Renal cortex interstitium (tissue), 11 donors: ENCODE data around the gene ABI3BP. TPM values are rescaled to one million over a fixed set of nuclear protein-coding genes. Genes with fewer than 3 reads are reported as not detected.
A peak's percentile ranks its signal among the peaks of the same experiment; 100 is the strongest.

Experiments
- DNase-seq, 11 donors: peaks; one replicate each; pipeline ENCODE4 v3.0.0-alpha.2; 2013; ENCODE audit warnings: low read depth in 9 of 11, low spot score in 4 of 11; ENCODE audit errors: extremely low read depth in 1 of 11
- polyA plus RNA-seq, 3 donors: library from polyadenylated mRNA; unstranded; fragments of 120-200 nt; gene quantifications; one replicate each; pipeline ENCODE4 v1.2.1, GENCODE V29; 2013; ENCODE audit not compliant: insufficient read length in 3 of 3

The ABI3BP gene
- polyA plus RNA-seq, 3 donors: 12.5 to 22.0 (median 16.3) TPM

DNA sequence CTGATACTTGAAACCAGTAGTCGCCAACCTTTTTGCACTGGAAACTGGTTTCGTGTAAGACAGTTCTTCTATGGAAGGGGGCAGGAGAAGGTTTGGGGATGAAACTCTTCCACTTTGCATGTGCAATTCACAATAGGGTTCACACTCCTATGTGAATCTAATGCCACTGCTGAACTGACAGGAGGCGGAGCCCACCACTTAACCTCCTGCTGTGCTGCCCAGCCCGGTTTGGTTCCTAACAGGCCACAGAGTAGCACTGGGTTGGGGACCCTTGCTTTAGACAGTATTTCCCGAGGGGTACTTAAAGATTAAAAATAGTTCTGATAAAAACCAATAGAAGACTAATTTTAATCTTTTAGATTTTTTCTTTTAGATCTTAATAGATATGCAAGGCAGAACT, 272.8 kb downstream of the ABI3BP start:
- no peak for DNase-seq

DNA sequence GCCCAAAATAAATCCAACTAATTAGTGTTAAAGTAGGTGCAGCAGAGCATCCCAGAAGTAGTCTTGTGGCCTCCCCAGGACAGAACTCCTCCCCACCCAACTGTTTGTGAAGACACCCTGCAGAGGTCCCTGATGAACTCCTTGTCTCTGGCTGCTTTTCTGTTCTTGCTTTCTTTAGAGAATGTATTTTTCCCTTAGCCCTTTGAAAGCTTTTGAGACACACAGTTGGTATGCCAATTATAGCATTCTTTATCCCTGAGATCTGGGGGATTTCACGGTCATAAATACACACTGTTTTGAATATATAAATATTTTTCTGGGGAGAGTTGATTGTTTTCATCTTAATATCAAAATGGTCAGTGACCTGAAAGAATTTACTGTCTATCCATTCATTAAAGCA, 274.1 kb downstream of the ABI3BP start:
- no peak for DNase-seq

DNA sequence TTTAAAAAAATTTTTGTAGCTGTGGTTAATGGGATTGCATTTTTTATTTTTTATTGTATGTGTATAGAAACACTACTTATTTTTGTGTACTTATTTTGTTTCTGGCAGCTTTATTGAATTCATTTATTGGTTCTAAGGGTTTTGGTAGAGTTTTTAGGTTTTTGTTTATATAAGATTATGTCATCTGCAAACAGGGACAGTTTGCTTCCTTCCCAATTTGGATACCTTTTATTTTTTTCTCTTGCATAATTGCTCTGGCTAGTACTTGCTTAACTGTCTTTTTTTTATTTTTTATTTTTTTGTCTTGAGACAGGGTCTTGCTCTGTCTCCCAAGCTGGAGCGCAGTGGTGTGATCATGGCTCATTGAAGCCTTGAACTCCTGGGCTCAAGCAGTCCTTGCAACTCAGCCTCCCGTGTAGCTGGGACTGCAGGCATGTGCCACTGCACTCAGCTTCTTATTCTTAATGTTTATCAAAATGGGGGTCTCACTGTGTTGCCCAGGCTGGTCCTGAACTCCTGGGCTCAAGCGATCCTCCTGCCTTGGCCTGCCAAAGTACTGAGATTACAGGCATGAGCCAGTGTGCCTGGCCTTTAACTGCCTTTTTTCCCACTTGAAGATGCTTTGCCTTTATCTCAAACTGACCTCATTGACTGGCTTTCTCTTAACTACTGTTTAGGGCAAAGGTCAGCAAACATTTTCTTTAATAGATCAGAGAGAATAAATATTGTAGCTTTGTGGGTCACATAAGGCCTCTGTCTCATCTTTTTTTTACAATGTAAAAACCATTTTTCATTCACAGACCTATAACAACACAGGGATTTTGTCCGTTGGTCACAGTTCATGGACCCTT, 275.4 kb downstream of the ABI3BP start:
- no peak for DNase-seq

DNA sequence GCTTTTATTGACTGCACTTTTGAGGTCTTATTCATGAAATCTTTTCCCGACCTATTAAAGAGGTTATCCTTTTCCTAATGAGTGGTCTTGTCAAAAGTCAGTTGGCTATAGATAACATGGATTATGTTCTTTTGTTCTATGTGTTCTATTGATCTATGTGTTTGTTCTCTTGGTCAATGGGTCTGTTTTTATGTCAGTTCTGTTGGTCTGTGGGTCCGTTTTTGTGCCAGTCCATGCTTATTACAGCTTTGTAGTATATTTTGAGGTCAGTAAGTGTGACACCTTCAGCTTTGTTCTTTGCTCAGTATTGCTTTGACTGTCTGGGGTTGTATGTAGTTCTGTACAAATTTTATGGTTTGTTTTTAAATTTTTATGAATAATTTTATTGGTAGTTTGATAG, 276.2 kb downstream of the ABI3BP start:
- DNase-seq: no peak

DNA sequence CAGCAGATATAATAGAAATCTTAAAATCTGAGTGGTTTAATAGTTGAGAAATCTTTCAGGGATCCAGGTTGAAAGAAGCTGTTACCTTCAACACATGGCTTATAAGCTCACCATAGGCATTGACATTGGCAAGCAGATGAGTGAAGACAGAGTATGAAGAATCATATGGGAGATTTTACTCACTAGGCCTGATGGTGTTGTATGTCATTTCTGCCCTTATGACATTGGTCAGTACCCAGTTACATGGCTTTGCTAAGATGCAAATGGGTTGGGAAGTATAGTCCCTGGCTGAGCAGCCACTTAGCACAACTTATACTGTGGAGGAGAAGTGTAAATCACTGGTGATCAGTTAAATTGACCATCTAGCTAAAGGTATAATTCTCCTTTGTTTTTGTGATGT, 278.0 kb downstream of the ABI3BP start:
- no peak for DNase-seq

DNA sequence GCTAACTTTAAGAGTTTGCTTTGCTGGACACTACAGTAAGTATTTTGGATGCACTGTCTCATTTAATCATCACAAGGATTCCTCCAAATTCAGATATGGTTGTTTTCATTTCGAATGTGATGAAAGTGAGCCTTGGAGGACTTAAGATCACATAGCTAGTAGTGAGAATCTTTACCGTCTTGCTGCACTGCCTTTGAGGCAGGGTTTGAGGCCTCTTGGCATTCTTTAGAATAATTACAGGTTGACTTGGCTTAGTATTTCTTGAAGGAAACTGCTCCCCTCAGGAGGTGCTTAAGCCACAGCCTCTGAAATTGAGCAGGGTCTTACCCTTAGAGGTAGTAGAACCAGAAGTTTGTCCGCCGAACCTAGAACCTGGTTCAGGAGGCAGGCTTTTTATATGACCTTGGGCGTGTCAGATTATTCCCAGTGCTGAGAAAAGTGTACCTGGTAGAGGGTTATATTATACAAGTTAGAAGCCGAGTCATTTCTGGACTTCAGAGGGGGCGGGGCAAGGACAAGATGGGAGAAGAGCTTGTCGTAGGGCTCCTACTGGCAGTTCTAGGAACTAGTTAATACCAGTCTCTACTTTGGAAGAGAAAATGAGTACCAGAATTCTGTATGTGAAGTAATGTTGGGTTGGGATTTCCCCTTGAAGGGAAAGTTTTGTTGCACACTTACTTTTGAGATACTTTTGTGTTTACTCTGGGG, 282.8 kb downstream of the ABI3BP start:
- DNase-seq: peak in 7 of 11 donors; percentile 3 to 37 (median 7)

DNA sequence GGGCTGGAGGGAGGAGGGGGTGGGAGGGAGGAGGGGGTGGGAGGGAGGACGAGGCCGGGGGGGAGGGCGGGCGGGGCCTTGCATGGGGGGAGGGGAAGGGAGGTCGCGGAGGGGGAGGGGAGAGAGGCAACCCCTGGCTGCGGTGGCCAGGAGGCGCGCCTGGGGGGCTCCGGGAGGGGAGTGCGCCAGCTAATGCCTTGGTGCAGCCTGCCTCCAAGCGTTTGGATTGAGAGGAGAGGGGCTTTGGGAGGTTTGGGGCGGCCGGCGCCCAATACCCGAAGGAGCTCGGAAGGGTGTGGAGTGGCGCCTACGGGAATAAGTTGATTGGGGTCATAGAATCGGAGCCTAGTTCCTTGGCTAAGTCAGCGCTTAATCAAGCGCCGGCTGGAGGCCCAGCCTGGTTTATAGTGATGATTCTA, 283.4 kb downstream of the ABI3BP start:
- peak in 10 of 11 donors; percentile 15 to 50 (median 38) for DNase-seq

DNA sequence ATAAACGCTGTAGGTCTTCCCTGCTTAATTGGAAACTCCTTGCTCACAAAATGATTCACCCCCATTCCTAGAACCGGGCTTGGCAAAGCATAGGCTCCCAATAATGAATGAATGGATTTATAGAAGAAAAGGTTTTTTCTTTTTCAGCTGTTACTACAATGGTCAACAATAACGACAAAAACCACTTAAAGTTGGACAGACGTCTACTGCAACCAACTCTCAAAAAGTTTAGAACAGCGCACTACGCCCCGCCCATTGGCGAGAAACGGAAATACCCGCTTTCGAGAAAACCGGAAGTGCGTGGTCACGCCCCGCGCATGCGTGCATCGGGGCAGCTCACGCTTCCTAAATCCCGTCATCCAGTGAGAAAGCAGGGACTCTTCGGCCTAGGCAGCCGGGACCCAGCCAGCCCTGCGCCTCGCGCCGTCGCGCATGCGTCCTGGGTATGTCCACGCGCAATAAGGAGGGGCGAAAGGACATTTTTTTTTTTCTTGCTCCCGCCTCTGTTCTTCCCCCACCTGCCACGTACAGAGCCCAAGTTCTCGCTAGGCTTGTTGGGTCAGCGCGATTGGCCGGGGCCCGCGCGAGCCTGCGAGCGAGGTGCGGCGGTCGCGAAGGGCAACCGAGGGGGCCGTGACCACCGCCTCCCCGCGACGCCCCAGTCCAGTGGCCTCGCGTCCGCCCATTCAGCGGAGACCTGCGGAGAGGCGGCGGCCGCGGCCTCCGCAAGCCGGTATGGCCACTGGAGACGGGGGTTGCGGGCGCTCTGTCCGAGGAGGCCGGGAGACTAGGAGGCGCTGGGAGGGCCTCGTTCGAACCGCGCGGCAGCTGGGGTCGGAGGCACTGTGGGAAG, 284.0 kb downstream of the ABI3BP start, which contains the start of gene TFG:
Gene TFG (plus strand): TSS at position 506 of the 853 bp plus-strand sequence. CDS start 4,192 bp downstream, outside the sequence.
- DNase-seq: peak; percentile 96 to 99 (median 99)

DNA sequence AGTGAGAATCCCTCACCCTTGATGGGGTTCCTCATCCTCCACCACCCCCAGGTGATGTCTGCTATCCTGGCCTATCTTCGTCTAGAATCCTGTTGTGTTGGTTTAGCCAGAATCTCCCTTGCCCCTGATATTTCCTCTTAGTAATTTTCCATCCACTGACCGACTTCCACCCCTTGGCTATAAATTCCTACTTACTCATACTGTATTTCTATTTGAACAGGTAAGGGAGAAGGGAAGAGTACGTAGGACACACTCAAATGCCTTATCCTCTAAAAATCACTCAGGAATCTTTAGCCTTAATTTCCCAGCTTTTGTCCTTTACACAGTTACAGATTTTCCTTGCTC, 284.6 kb downstream of the ABI3BP start:
- DNase-seq: no peak

DNA sequence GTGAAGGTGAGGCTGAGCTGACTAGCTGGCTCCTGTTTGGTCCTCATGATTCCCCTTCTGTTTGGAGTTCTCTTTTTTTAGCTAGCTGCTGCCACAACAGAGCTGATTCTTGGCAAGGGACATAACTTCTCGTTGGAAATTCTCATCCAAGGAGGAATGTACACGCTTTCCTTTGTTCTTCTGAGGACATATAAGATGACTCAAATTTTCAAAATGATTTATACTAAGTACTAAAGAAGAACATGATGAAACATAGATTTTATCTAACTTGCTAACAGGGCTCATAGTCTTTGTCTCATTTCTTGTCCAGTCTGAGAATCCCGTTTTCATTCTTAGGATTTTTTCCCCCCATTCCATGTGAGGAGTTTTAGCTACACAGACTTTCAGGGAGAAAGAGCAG, 286.9 kb downstream of the ABI3BP start:
- no peak for DNase-seq

DNA sequence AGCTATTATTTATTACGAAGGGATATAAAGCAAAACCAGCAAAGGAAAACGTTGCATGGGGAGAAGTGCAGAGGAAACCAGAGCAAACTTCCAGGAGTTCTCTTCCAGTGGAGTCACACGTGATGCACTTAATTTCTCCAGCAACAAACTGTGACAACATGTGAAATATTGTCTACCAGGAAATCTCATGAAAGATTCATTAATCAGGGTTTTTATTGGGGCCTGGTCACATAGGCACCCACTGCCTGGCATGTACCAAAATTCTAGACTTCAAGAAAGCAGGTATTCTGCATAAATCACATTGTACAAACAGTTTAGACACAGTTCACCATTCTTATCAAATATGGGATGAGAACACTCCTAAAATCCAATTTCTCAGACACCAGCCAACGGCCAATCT, 289.4 kb downstream of the ABI3BP start:
- DNase-seq: no peak

DNA sequence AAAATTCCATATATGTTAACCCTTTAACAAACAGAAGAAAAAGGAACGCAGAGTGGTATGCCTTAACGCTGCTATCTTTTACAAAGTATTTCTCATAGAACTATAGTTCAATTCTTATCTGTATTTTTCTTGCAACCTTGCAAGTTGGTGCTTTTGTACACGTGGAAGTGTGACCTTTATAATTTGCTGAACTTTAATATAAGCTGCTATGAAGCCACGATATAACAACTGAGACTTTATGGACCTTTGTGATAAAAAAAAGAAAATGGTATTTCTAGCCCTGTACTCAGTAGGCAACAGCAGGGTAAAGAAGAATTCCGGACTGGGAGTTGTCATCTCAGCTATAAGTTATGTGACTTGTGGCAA, 290.3 kb downstream of the ABI3BP start:
- DNase-seq: no peak

DNA sequence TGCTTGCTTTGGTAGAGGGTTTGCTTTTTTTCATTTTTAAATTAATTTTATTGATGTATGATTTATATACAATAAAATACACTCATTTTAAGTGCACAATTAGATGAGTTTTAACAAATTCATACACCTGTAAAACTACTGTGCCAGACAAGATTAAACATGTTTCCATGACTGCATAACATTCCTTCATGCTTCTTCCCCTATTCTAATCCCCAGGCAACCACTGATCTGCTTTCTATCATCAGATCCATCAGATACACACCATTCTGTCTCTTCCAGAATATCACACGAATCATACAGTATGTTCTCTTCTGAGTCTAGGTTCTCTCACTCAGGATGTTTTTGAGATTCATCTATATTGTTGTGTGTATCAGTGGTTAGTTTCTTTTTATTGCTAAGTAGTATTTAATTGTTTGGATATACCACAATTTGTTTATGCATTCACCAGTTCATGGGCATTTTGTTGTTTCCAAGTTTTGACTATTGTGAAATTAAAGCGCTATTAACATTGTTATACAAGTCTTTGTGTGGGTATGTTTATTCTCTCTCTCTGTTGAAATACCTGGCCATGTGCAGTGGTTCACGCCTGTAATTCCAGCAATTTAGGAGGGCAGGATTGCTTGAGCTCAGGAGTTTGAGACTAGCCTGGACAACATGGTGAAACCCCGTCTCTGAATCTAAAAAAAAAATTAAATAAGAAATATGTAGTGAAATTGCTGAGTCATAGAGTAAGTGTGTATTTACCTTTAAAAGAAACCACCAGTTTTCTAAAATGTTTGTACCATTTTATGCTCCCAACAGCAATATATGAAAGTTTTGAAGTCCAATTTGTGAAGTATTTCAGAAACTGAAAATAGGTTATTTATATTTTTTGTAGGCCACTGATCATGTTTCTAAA, 290.9 kb downstream of the ABI3BP start:
- no peak for DNase-seq

DNA sequence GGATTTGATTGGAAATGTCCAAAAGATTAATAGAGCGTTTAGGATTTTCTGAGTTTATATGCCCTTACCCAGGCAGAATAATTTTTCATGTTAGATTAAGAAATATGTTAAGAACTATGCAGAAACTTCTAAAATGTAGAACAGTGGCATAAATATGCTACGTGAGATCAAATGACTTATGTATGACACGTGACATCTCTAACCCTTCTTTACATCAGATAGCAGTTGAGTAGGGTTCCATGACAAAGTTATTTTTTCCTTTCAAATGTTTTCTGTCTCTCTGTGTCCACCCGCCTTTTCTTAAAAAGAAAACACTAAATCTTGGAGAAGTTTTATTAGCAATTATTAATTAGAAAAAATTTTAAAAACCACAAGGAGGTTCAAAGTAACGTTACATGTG, 292.5 kb downstream of the ABI3BP start:
- no peak for DNase-seq
